GM19238 (cell line): ENCODE measurements around the gene ARHGAP10.
"Not testable (repeated sequence)": the region's sequence is repeated elsewhere in the genome, so short reads cannot be mapped to it uniquely, and the experiment has no call there.

Experiments used
- DNase-seq: peaks from one replicate; pipeline ENCODE4 v3.0.0; 2011; ENCODE audit warnings: low spot score; ENCODE audit not compliant: insufficient read length

Gene ARHGAP10

GRCh38 chr4:148061795-148062194 lies 329.9 kb downstream of the ARHGAP10 start:
- DNase-seq, result no peak

GRCh38 chr4:148062301-148062950 lies 330.5 kb downstream of the ARHGAP10 start:
- DNase-seq, result no peak

- DNase-seq, result no peak
Observed at GRCh38 chr4:148064451-148064850, 332.6 kb downstream of the ARHGAP10 start.

- DNase-seq, result no peak
Observed at GRCh38 chr4:148065075-148065474, 333.2 kb downstream of the ARHGAP10 start.

- no peak for DNase-seq
Observed at GRCh38 chr4:148067301-148067916, 335.5 kb downstream of the ARHGAP10 start.

- no peak for DNase-seq
Observed at GRCh38 chr4:148068065-148068911, 336.4 kb downstream of the ARHGAP10 start.

- DNase-seq, result no peak
Observed at GRCh38 chr4:148069086-148069894, 337.4 kb downstream of the ARHGAP10 start.

- no peak for DNase-seq
Observed at GRCh38 chr4:148069895-148070178, 337.9 kb downstream of the ARHGAP10 start.

GRCh38 chr4:148071009-148071408 lies 339.1 kb downstream of the ARHGAP10 start:
- no peak for DNase-seq

GRCh38 chr4:148072789-148073188 lies 340.9 kb downstream of the ARHGAP10 start:
- DNase-seq, result no peak

GRCh38 chr4:148073349-148073748 lies 341.5 kb downstream of the ARHGAP10 start:
- no peak for DNase-seq

- DNase-seq, result no peak
Observed at GRCh38 chr4:148074462-148074861, 342.6 kb downstream of the ARHGAP10 start.

- DNase-seq, result no peak
Observed at GRCh38 chr4:148075438-148075837, 343.6 kb downstream of the ARHGAP10 start.

- DNase-seq, result no peak
Observed at GRCh38 chr4:148076964-148077363, 345.1 kb downstream of the ARHGAP10 start.

GRCh38 chr4:148077581-148077980 lies 345.7 kb downstream of the ARHGAP10 start:
- no peak for DNase-seq

GRCh38 chr4:148078061-148078460 lies 346.2 kb downstream of the ARHGAP10 start:
- DNase-seq, result no peak

- no peak for DNase-seq
Observed at GRCh38 chr4:148079961-148080360, 348.1 kb downstream of the ARHGAP10 start.

- no peak for DNase-seq
Observed at GRCh38 chr4:148081267-148081666, 349.4 kb downstream of the ARHGAP10 start.

GRCh38 chr4:148081745-148082144 lies 349.9 kb downstream of the ARHGAP10 start:
- DNase-seq, result no peak

- DNase-seq, result not testable (repeated sequence)
Observed at GRCh38 chr4:148083073-148083472, 351.2 kb downstream of the ARHGAP10 start.

GRCh38 chr4:148089624-148090023 lies 357.7 kb downstream of the ARHGAP10 start:
- no peak for DNase-seq

GRCh38 chr4:148090029-148090428 lies 358.1 kb downstream of the ARHGAP10 start:
- no peak for DNase-seq
